Measurements from ENCODE around the gene PTRH1.

- TF ChIP-seq CTCF (IDR thresholded peaks at IDR 0.05) (no peak), NR2C2 (CRISPR knock-in tag; IDR thresholded peaks at IDR 0.05) (no peak), ZNF232 (CRISPR knock-in tag; IDR thresholded peaks at IDR 0.05) (no peak), STAT6 (CRISPR knock-in tag; conservative IDR thresholded peaks at IDR 0.05; ENCODE audit: low read depth) (no peak), MLX (CRISPR knock-in tag; IDR thresholded peaks at IDR 0.05) (no peak), PRRX2 (CRISPR knock-in tag; IDR thresholded peaks at IDR 0.05) (no peak), ZNF671 (CRISPR knock-in tag; IDR thresholded peaks at IDR 0.05) (no peak), ATF3 (CRISPR knock-in tag; conservative IDR thresholded peaks at IDR 0.05) (no peak), SP1 (CRISPR knock-in tag; conservative IDR thresholded peaks at IDR 0.05) (no peak), IRF2 (CRISPR knock-in tag; IDR thresholded peaks at IDR 0.05; ENCODE audit: borderline replicate concordance, low read depth) (no peak), E2F4 (CRISPR knock-in tag; IDR thresholded peaks at IDR 0.05; ENCODE audit: borderline replicate concordance, low read depth) (no peak), USF1 (CRISPR knock-in tag; IDR thresholded peaks at IDR 0.05) (no peak), FOXP1 (CRISPR knock-in tag; IDR thresholded peaks at IDR 0.05; ENCODE audit: borderline replicate concordance) (no peak), ATF2 (CRISPR knock-in tag; IDR thresholded peaks at IDR 0.05; ENCODE audit: borderline replicate concordance, low read depth) (no peak)
Measured at GRCh38 chr9:127724012-127724411, 8.5 kb upstream of the PTRH1 start.

Measured in WTC11 (cell line).